WI38 (cell line): ENCODE data around the gene LYL1.

Source experiments
- H3K4me3 ChIP-seq: 2 replicates; pipeline ENCODE4 v1.5.1; 2011; ENCODE audit warnings: low read depth, mild to moderate bottlenecking, control low read depth, low read length
- CTCF ChIP-seq: IDR thresholded peaks from 2 replicates; pipeline ENCODE4 v1.5.1; 2012; ENCODE audit warnings: low read depth, mild to moderate bottlenecking, control low read depth, low read length

Gene LYL1

DNA sequence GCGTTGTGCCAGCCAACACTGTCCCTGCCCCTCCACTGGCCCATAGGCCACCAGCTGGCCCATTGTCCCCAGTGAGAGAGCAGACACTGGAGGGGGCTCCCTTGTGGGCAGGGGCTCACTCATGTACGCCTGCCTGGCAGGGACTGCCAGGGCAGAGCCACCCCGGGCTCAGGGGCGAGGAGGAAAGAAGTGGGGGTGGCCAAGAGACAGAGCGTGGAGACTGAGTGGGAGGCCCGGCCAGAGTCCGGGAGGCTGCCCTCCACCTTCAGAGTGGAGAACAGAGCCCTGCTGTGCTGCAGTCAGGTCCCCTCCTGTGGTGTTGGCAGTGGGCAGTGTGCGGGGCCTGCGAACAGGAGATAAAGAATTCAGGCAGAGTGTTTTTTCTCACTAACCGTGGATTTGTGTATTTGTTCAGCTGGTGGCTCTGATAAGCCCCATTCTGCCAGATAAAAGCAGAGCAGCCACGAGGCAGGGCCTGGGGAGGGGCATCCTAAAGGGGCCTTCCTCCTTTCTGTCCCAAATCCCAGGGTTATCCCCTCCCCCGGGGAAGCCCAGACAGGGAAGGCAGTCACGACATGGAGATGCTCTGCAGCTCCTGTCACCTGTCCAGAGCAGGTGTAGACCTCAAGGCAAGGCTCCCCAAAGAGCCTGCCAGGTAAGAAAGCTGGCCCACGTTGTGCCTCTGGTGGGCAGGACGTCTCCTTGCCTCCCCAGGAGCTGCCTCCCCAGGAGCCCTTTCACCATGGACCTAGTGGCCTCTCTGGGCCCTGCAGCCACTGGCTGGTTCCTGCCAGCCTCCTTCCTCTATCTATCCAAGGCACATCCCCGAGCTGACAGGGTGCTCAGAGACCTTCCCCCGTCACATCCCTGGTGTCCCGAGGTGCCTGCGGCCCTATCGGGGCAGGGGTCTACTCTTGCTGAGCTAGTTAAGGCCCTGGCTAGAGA, 33.0 kb downstream of the LYL1 start:
- no peak overlapping the region for H3K4me3 ChIP-seq
- no peak for TF ChIP-seq CTCF

DNA sequence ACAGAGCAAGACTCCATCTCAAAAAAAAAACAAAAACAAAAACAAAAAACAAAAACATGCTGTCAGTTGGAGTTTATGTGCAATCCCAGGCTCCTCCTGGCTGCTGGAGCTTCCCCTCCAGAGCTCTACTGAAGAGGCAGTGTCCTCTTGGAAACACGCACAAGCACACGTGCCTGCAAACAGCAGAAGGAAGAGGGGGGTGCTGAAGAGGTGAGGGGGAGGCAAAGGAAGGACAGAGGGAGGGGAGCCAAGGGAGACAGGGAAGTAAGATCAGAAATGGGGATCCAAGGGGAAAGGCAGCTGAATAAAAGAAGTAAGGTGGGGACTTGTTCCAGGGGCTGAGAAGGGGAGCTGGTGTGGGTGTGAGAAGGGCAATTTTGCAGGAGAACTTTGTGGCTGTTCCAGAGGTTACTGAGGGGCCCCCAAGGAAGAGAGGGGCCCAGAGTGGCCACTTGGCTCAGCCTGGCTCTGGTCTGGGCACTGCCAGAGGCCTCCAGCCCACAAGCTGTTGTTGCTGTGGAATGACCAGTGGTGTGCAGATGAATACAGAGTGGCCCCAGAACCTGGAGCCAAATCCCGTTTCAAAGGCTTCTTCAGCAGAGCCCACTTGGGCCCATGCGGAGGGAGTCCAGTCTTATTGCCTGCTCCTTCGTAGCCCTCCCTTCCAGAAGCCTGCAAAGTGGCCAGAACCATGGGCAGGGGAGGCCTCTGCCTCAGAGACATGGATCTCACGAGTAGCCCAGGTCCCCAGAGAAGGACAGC, 34.4 kb downstream of the LYL1 start:
- H3K4me3 ChIP-seq: no peak overlapping the region
- TF ChIP-seq CTCF: no peak

DNA sequence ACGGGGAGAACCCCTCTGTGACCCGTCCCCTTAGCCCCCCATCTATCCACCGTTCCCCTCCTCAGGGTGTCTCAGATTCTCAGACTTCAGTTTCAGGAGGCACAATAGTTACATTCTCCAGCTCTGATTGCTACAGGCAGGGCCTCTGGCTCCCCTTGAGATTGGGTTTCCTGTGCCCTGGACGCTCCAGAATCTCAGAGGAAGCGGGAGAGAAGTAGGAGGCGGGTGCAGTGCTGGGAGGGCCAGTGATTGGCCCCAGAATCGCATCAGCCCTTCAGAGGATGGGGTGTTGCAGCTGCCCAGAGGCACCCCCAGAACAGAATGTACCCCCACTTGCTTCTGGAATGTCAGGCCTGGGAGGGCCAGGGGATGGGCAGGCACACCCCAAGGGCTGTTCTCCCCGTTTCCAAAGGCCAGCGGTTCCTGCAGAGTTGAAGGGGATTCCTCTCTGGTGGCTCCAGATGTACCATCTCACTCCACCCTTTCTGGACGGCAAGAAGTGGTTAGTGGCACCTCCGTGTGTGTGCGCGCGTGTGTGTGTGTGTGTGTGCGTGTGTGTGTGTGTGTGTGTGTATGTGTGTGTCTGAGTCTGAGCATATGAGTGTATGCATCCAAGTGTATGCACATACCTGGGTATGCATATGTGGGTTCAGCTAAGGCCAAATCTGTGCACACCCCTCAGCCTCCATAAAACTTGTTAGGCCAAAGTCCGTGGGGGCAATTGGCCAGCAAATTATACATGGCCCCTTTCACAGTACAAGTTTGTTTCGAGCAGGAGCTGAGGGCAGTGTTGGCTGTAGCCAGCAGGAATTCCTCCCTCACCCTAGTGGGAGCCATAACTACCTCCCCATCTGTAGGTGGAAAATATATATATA, 35.5 kb downstream of the LYL1 start:
- no peak overlapping the region for H3K4me3 ChIP-seq
- TF ChIP-seq CTCF: no peak

DNA sequence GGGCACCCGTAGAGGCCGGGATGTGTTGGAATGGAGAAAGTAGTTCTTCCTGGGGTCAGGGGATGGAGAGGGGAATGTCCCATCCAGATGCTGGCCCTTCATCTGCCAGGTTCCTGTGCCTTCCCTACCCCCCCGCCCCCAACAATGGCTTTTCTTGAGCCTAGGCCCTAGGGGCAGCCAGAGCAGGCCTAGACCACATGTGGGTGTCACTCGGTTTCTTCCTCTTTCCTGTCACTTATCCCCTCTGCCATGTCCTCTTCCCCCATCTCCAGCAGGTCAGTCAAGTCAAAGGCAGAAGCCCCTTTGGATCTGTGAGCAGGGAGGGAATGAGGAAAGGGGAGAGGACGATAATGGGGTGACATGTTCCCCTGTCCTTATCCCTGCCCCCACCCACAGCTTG, 36.4 kb downstream of the LYL1 start:
- no peak overlapping the region for H3K4me3 ChIP-seq
- no peak for TF ChIP-seq CTCF

DNA sequence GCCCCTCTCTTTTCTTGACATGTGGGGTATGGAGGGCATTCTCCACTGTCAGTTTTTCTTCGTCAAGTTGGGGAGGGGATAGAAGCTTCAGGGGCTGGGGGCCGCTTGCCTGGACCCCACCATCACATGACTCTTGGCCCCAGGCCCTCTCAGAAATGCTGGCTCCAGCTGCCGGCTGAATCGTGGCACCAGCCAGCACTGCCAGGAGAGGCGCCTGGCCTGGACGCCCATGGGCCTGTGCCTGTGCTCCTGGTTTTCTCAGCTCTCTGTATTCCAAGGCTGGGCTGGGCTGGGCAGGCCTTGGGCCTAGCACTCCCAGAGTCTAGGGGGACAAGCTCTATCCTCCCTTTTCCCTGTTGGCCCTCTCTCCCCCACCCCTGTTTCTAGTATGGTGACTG, 38.6 kb downstream of the LYL1 start:
- TF ChIP-seq CTCF: no peak
- no peak overlapping the region for H3K4me3 ChIP-seq

- TF ChIP-seq CTCF: no peak
- no peak overlapping the region for H3K4me3 ChIP-seq
Measured at GRCh38 chr19:13063461-13064091, 39.1 kb downstream of the LYL1 start.
